Measurements from ENCODE around the gene TPCN1. TPM values are rescaled to one million over a fixed set of nuclear protein-coding genes. Genes with fewer than 3 reads are reported as not detected.

The TPCN1 gene
- total RNA-seq, 1 experiment from 2014 or later: 18.8 TPM

- no peak for DNase-seq (ENCODE audit: low spot score)
- Histone ChIP-seq H3K36me3 (ENCODE audit: insufficient read depth, low read length, poor library complexity, severe bottlenecking) (peaks cover 15% of the 10 kb centered on the region), H3K4me1 (ENCODE audit: insufficient read depth, low read length, poor library complexity, severe bottlenecking) (no peaks in the 10 kb centered on the region), H3K27me3 (replicated peaks; ENCODE audit: insufficient read depth, low read depth, low read length, poor library complexity) (no peaks in the 10 kb centered on the region), H3K27ac (ENCODE audit: low read depth, low read length, poor library complexity, severe bottlenecking) (peak overlapping the region; percentile 99), H3K9me3 (ENCODE audit: low read depth, low read length, poor library complexity, severe bottlenecking) (no peaks in the 10 kb centered on the region), H3K4me3 (ENCODE audit: low read depth, low read length, poor library complexity, severe bottlenecking) (peak overlapping the region; percentile 86)
- BruUV-seq (replicated peaks): no TSS peak
- TF ChIP-seq EZH2 (IDR thresholded peaks at IDR 0.05; ENCODE audit: borderline replicate concordance, low read depth, low read length, poor library complexity, severe bottlenecking) (no peak), CTCF (conservative IDR thresholded peaks at IDR 0.05; ENCODE audit: low read depth, low read length) (no peak)
- CTCF ChIA-PET: no interaction called here
- POLR2A ChIA-PET (ENCODE audit: low non-redundant PET): no interaction called here
- intact Hi-C loops (cut with micrococcal nuclease; ENCODE audit: unreplicated experiment): no loop called here
Observed at GRCh38 chr12:113184098-113184899, 37.0 kb upstream of the TPCN1 start.

- Histone ChIP-seq H3K4me3 (ENCODE audit: low read depth, low read length, poor library complexity, severe bottlenecking) (peak overlapping the region; percentile 86), H3K27ac (ENCODE audit: low read depth, low read length, poor library complexity, severe bottlenecking) (peak overlapping the region; percentile 99), H3K27me3 (replicated peaks; ENCODE audit: insufficient read depth, low read depth, low read length, poor library complexity) (no peaks in the 10 kb centered on the region), H3K9me3 (ENCODE audit: low read depth, low read length, poor library complexity, severe bottlenecking) (no peaks in the 10 kb centered on the region), H3K36me3 (ENCODE audit: insufficient read depth, low read length, poor library complexity, severe bottlenecking) (peaks cover 9% of the 10 kb centered on the region), H3K4me1 (ENCODE audit: insufficient read depth, low read length, poor library complexity, severe bottlenecking) (no peaks in the 10 kb centered on the region)
- peak; percentile 95 for DNase-seq (ENCODE audit: low spot score)
- no peak for TF ChIP-seq EZH2 (IDR thresholded peaks at IDR 0.05; ENCODE audit: borderline replicate concordance, low read depth, low read length, poor library complexity, severe bottlenecking)
- TF ChIP-seq CTCF (conservative IDR thresholded peaks at IDR 0.05; ENCODE audit: low read depth, low read length): no peak
- intact Hi-C loops (cut with micrococcal nuclease; ENCODE audit: unreplicated experiment): no loop called here
- ChIA-PET POLR2A (ENCODE audit: low non-redundant PET) (no interaction called here), CTCF (no interaction called here)
- no TSS peak for BruUV-seq (replicated peaks)
Observed at GRCh38 chr12:113184900-113185179, 36.4 kb upstream of the TPCN1 start.

GRCh38 chr12:113185180-113186032 lies 35.9 kb upstream of the TPCN1 start, which contains the start of the genes DDX54 and RITA1:
DDX54 (minus strand) TSS chr12:113185478; CDS start chr12:113185451, 27 bp downstream.
RITA1 (plus strand) TSS chr12:113185721; CDS start chr12:113186747, 1,026 bp downstream.
- BruUV-seq (replicated peaks): TSS peak; percentile 42
- no peaks in the 10 kb centered on the region for H3K4me1 ChIP-seq (ENCODE audit: insufficient read depth, low read length, poor library complexity, severe bottlenecking)
- no peak for TF ChIP-seq CTCF (conservative IDR thresholded peaks at IDR 0.05; ENCODE audit: low read depth, low read length)
- no peak for TF ChIP-seq EZH2 (IDR thresholded peaks at IDR 0.05; ENCODE audit: borderline replicate concordance, low read depth, low read length, poor library complexity, severe bottlenecking)
- CTCF ChIA-PET: no interaction called here
- DNase-seq (ENCODE audit: low spot score): peak; percentile 78
- intact Hi-C loops (cut with micrococcal nuclease; ENCODE audit: unreplicated experiment): no loop called here
- no peaks in the 10 kb centered on the region for H3K9me3 ChIP-seq (ENCODE audit: low read depth, low read length, poor library complexity, severe bottlenecking)
- peak within 1 kb of the TSS; percentile 99 for H3K27ac ChIP-seq (ENCODE audit: low read depth, low read length, poor library complexity, severe bottlenecking)
- H3K36me3 ChIP-seq (ENCODE audit: insufficient read depth, low read length, poor library complexity, severe bottlenecking): peaks cover 7% of the 10 kb centered on the region
- peak within 1 kb of the TSS; percentile 86 for H3K4me3 ChIP-seq (ENCODE audit: low read depth, low read length, poor library complexity, severe bottlenecking)
- H3K27me3 ChIP-seq (replicated peaks; ENCODE audit: insufficient read depth, low read depth, low read length, poor library complexity): no peaks in the 10 kb centered on the region
- POLR2A ChIA-PET (ENCODE audit: low non-redundant PET): interaction anchor here (0.5 kb wide), 1 partner anchor 685 kb away, joined by 4 read pairs; no protein-coding TSS in a partner anchor
